ENCODE measurements around the gene CELF2.

- TF ChIP-seq, protein P1, sequence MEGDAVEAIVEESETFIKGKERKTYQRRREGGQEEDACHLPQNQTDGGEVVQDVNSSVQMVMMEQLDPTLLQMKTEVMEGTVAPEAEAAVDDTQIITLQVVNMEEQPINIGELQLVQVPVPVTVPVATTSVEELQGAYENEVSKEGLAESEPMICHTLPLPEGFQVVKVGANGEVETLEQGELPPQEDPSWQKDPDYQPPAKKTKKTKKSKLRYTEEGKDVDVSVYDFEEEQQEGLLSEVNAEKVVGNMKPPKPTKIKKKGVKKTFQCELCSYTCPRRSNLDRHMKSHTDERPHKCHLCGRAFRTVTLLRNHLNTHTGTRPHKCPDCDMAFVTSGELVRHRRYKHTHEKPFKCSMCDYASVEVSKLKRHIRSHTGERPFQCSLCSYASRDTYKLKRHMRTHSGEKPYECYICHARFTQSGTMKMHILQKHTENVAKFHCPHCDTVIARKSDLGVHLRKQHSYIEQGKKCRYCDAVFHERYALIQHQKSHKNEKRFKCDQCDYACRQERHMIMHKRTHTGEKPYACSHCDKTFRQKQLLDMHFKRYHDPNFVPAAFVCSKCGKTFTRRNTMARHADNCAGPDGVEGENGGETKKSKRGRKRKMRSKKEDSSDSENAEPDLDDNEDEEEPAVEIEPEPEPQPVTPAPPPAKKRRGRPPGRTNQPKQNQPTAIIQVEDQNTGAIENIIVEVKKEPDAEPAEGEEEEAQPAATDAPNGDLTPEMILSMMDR (IDR thresholded peaks at IDR 0.05), result no peak
- TF ChIP-seq EZH2 (IDR thresholded peaks at IDR 0.05), result no peak
- no peak for TF ChIP-seq EZH2phosphoT487 (IDR thresholded peaks at IDR 0.05)
These were observed 99.1 kb downstream of the CELF2 start for GRCh38 chr10:11116817-11117216.
